Adipose tissue (tissue), 3 donors: ENCODE results near the gene RRN3. TPM values are rescaled to one million over a fixed set of nuclear protein-coding genes. Genes with fewer than 3 reads are reported as not detected.
"Not testable (repeated sequence)": the region's sequence is repeated elsewhere in the genome, so short reads cannot be mapped to it uniquely, and the experiment has no call there.

ENCODE experiments used
- H3K27ac ChIP-seq: one replicate; pipeline ENCODE4 v1.5.1; 2013; ENCODE audit warnings: low read depth, low read length
- WGBS, 3 donors: extraction: QIAGEN DNeasy Blood & Tissue Kit; methylation state at CpG; one replicate each; pipeline ENCODE4 v1.1.7; 2013; 5-methylcytosine and 5-hydroxymethylcytosine counted together
- polyA plus RNA-seq, 3 donors: library from polyadenylated mRNA; stranded (reverse); fragments of 200-250 nt; gene quantifications; one replicate each; pipeline ENCODE4 v1.2.3, GENCODE V29; 2013
- donor health status: healthy with polysubstance abuse.
- donor health status: Bipolar disorder and iron deficiency.
- donor health status: healthy.

RRN3 gene
- polyA plus RNA-seq, 3 donors, result 10.1 to 25.3 (median 17.4) TPM

- H3K27ac ChIP-seq, result not testable (repeated sequence)
- 58 to 80% (median 60%) methylated on average over 4 of the region's 4 CpGs for WGBS, 3 donors
Measured at GRCh38 chr16:15016354-15016753, 77.7 kb downstream of the RRN3 start.

- 92 to 99% (median 98%) methylated on average over 3 of the region's 3 CpGs for WGBS, 3 donors
- H3K27ac ChIP-seq, result not testable (repeated sequence)
Measured at GRCh38 chr16:15015671-15016070, 78.4 kb downstream of the RRN3 start.

GRCh38 chr16:15012941-15013340, 81.1 kb downstream of the RRN3 start:
- not testable (repeated sequence) for H3K27ac ChIP-seq
- 95 to 98% (median 97%) methylated on average over 10 of the region's 10 CpGs for WGBS, 3 donors

Other genes starting within 250 kb of the RRN3 start
- 10 to 100 TPM; 49.2 to 81.8 (median 68.7) TPM for gene NPIPA1, start 156.8 kb downstream of the RRN3 start, polyA plus RNA-seq
- gene PDXDC1, start 119.2 kb downstream of the RRN3 start, polyA plus RNA-seq, result 10 to 100 TPM; 35.5 to 55.9 (median 38.4) TPM
- 100 to 1,000 TPM in 1 of 3 donors, 10 to 100 TPM in 2; 16.3 to 114 (median 44.3) TPM for gene NTAN1, start 38.2 kb downstream of the RRN3 start, polyA plus RNA-seq